Lower lobe of right lung (tissue), 2 donors: ENCODE results near the gene POLE. TPM values are rescaled to one million over a fixed set of nuclear protein-coding genes. Genes with fewer than 3 reads are reported as not detected.

Source experiments
- ATAC-seq, 2 donors: fragments of 200-7000 bp; cut with Tn5 transposase; one replicate each; pipeline ENCODE4 v1.9.1; 2020 to 2022; ENCODE audit warnings: mild to moderate bottlenecking in 2 of 2, moderate library complexity in 2 of 2
- DNase-seq: peaks from one replicate; pipeline ENCODE4 v3.0.0-alpha.2; 2020
- H3K27ac ChIP-seq: fragments of 200-600 bp; one replicate; pipeline ENCODE4 v1.8.0; 2022
- H3K27me3 ChIP-seq: fragments of 200-600 bp; one replicate; pipeline ENCODE4 v1.8.0; 2022; ENCODE audit warnings: low read depth
- H3K36me3 ChIP-seq: fragments of 200-600 bp; one replicate; pipeline ENCODE4 v1.8.0; 2022; ENCODE audit warnings: mild to moderate bottlenecking
- H3K4me1 ChIP-seq: fragments of 200-600 bp; one replicate; pipeline ENCODE4 v1.8.0; 2022
- H3K4me3 ChIP-seq: fragments of 200-600 bp; one replicate; pipeline ENCODE4 v1.8.0; 2022; ENCODE audit warnings: mild to moderate bottlenecking
- H3K9me3 ChIP-seq: fragments of 200-600 bp; one replicate; pipeline ENCODE4 v1.8.0; 2022
- CTCF ChIP-seq: fragments of 200-600 bp; IDR thresholded peaks from one replicate; pipeline ENCODE4 v1.8.0; 2022; ENCODE audit warnings: antibody characterized with exemption, mild to moderate bottlenecking
- intact Hi-C: fragments of 100-400 bp; cut with DNase I; formaldehyde crosslinking; loops from one replicate; pipeline ENCODE4 v1.11.0; 2022
- long read RNA-seq: library from polyadenylated mRNA; unstranded; transcript quantifications from one replicate; pipeline ENCODE4 v2.0.0, GENCODE V29; 2021
- total RNA-seq: library from RNA; stranded (reverse); fragmentation: NEBNext Ultra II Directional; extraction: Animal tissue kit (Norgen Biotek cat#: 25700); gene quantifications from one replicate; pipeline ENCODE4 v1.2.1, GENCODE V29; 2021
- donor health status: DM: no; HTN: yes; CAD: no; lungs with severe emphysema.

The POLE gene
- total RNA-seq, result 28.0 TPM
- long read RNA-seq, partial matches to known transcripts, result 14 of 19 reads
- long read RNA-seq, other reads (novel, unspliced or antisense), result 4 of 19 reads

- intact Hi-C loops, result no loop called here
- H3K27ac ChIP-seq, result peak within 1 kb of the TSS; percentile 62
- DNase-seq (peak; percentile 97), ATAC-seq (peak; percentile 100)
- H3K27me3 ChIP-seq, result no peaks in the 10 kb centered on the region
- peak within 1 kb of the TSS; percentile 77 for H3K4me3 ChIP-seq
- TF ChIP-seq CTCF, result no peak
- H3K9me3 ChIP-seq, result no peaks in the 10 kb centered on the region
- H3K36me3 ChIP-seq, result no peaks in the 10 kb centered on the region
- peaks cover 14% of the 10 kb centered on the region for H3K4me1 ChIP-seq
These were observed at the start of gene POLE, which contains the start of gene PXMP2 for GRCh38 chr12:132687211-132688164. POLE (minus strand) TSS chr12:132687342; CDS start chr12:132687315, 27 bp downstream. PXMP2 (plus strand) TSS chr12:132687587; CDS start chr12:132687671, 84 bp downstream.

- DNase-seq, result peak; percentile 28
- H3K4me1 ChIP-seq, result no peaks in the 10 kb centered on the region
- no peak overlapping the region for H3K4me3 ChIP-seq
- H3K9me3 ChIP-seq, result no peaks in the 10 kb centered on the region
- peaks cover 88% of the 10 kb centered on the region for H3K36me3 ChIP-seq
- no peaks in the 10 kb centered on the region for H3K27me3 ChIP-seq
- H3K27ac ChIP-seq, result no peak overlapping the region
- intact Hi-C loops, result no loop called here
- no peak for TF ChIP-seq CTCF
- peak in 1 of 2 donors; percentile 25 for ATAC-seq
These were observed 49.8 kb upstream of the POLE start for GRCh38 chr12:132736913-132737312.

- H3K4me1 ChIP-seq, result no peaks in the 10 kb centered on the region
- no peak for TF ChIP-seq CTCF
- peaks cover 88% of the 10 kb centered on the region for H3K36me3 ChIP-seq
- intact Hi-C loops, result no loop called here
- H3K27ac ChIP-seq, result no peak overlapping the region
- no peak overlapping the region for H3K4me3 ChIP-seq
- DNase-seq (peak; percentile 28), ATAC-seq (peak in 1 of 2 donors; percentile 14)
- H3K27me3 ChIP-seq, result no peaks in the 10 kb centered on the region
- no peaks in the 10 kb centered on the region for H3K9me3 ChIP-seq
These were observed 49.2 kb upstream of the POLE start for GRCh38 chr12:132736378-132736777.

- intact Hi-C loops, result no loop called here
- Histone ChIP-seq H3K36me3 (peaks cover 88% of the 10 kb centered on the region), H3K4me3 (no peak overlapping the region)
These were observed 48.4 kb upstream of the POLE start for GRCh38 chr12:132735496-132735895.

GRCh38 chr12:132734206-132734605, 47.1 kb upstream of the POLE start:
- intact Hi-C loops, result no loop called here
- Histone ChIP-seq H3K9me3 (no peaks in the 10 kb centered on the region), H3K4me1 (no peaks in the 10 kb centered on the region), H3K36me3 (peaks cover 85% of the 10 kb centered on the region), H3K27me3 (no peaks in the 10 kb centered on the region), H3K4me3 (no peak overlapping the region), H3K27ac (no peak overlapping the region)
- DNase-seq (peak; percentile 12), ATAC-seq (no peak)
- no peak for TF ChIP-seq CTCF

More at GRCh38 chr12:132735496-132735895, 48.4 kb upstream of the POLE start:
- H3K4me1 ChIP-seq, result no peaks in the 10 kb centered on the region
- no peaks in the 10 kb centered on the region for H3K27me3 ChIP-seq
- peak in 1 of 2 donors; percentile 17 for ATAC-seq
- no peak for TF ChIP-seq CTCF
- no peak overlapping the region for H3K27ac ChIP-seq
- DNase-seq, result peak; percentile 31
- H3K9me3 ChIP-seq, result no peaks in the 10 kb centered on the region
